ENCODE data around the gene ZNF668. TPM values are rescaled to one million over a fixed set of nuclear protein-coding genes. Genes with fewer than 3 reads are reported as not detected.

ZNF668 gene
- total and polyA plus RNA-seq, 9 donors: 1.3 to 7.4 (median 5.7) TPM

DNA sequence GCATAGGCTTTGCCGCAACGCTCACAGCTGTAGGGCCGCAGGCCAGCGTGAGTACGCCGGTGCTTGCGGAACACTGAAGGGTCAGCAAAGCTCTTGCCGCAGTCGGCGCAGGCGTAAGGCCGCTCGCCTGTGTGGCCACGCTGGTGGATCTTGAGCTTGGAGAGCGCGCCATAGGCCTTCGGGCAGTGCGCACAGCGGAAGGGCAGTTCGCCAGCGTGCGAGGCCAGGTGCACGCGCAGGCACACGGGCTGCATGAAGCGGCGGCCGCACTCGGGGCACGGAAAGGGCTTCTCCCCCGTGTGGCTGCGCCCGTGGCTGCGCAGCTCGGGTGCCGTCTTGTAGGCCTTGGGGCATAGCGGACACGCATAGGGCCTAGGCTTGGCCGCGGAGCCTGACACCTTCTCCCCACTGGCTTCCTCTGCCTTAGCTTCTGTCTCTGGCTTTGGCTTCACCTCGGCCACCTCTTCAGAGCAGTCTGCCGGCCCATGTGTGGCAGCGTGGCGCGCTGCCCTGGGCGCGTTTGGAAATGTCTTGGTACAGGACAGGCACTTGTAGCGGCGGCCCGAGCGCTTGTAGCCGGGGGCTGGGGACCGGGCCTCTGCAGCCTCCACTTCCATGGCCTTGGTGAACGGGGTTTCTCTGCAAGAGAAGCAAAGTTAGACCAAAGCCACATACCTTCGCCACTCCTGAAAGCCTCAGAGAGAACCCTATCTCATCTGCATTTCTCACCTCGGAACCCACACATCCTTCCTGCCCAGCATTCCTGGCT, 10.0 kb downstream of the ZNF668 start:
- intact Hi-C loops (cut with DNase I): no loop called here
- H3K27ac ChIP-seq: no peak overlapping the region
- 94 to 95% (median 94%) methylated on average over 56 of the region's 56 CpGs for WGBS, 3 donors

DNA sequence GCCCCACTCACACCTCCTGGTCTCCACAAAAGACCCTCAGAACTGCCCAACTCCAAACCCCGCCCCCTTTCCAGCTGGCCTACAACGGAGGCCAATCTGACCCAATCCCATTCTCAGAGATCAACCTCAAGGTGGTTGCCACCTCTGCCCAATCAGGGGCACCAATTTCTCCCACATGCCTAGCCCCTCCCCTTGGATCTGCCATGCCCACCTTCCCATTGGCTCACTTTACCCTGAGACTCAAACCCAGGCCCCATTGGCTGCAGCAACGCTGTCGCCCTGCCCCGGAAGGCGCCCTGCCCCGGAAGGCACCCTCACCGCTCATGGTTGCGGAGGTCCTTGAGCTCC, 10.6 kb downstream of the ZNF668 start:
- WGBS, 3 donors: 91 to 95% (median 94%) methylated on average over 9 of the region's 9 CpGs
- H3K4me1 ChIP-seq (ENCODE audit: insufficient read depth): no peaks in the 10 kb centered on the region
- TF ChIP-seq, protein P1, sequence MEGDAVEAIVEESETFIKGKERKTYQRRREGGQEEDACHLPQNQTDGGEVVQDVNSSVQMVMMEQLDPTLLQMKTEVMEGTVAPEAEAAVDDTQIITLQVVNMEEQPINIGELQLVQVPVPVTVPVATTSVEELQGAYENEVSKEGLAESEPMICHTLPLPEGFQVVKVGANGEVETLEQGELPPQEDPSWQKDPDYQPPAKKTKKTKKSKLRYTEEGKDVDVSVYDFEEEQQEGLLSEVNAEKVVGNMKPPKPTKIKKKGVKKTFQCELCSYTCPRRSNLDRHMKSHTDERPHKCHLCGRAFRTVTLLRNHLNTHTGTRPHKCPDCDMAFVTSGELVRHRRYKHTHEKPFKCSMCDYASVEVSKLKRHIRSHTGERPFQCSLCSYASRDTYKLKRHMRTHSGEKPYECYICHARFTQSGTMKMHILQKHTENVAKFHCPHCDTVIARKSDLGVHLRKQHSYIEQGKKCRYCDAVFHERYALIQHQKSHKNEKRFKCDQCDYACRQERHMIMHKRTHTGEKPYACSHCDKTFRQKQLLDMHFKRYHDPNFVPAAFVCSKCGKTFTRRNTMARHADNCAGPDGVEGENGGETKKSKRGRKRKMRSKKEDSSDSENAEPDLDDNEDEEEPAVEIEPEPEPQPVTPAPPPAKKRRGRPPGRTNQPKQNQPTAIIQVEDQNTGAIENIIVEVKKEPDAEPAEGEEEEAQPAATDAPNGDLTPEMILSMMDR (IDR thresholded peaks at IDR 0.05): no peak
- no peak for TF ChIP-seq POLR2A (IDR thresholded peaks at IDR 0.05)
- no peak for TF ChIP-seq EP300 (IDR thresholded peaks at IDR 0.05)
- H3K36me3 ChIP-seq: no peaks in the 10 kb centered on the region
- no peak for DNase-seq
- H3K9me3 ChIP-seq: no peaks in the 10 kb centered on the region
- intact Hi-C loops (cut with DNase I): no loop called here
- no peak overlapping the region for H3K27ac ChIP-seq
- H3K4me3 ChIP-seq: no peak overlapping the region
- H3K27me3 ChIP-seq: no peaks in the 10 kb centered on the region

More for the DNA sequence above, 10.0 kb downstream of the ZNF668 start:
- Histone ChIP-seq H3K27me3 (no peaks in the 10 kb centered on the region), H3K4me3 (no peak overlapping the region), H3K9me3 (no peaks in the 10 kb centered on the region), H3K4me1 (ENCODE audit: insufficient read depth) (no peaks in the 10 kb centered on the region), H3K36me3 (no peaks in the 10 kb centered on the region)
- DNase-seq: no peak
- TF ChIP-seq EP300 (IDR thresholded peaks at IDR 0.05) (no peak), POLR2A (IDR thresholded peaks at IDR 0.05) (no peak)
- TF ChIP-seq, protein P1 (IDR thresholded peaks at IDR 0.05): no peak

DNA sequence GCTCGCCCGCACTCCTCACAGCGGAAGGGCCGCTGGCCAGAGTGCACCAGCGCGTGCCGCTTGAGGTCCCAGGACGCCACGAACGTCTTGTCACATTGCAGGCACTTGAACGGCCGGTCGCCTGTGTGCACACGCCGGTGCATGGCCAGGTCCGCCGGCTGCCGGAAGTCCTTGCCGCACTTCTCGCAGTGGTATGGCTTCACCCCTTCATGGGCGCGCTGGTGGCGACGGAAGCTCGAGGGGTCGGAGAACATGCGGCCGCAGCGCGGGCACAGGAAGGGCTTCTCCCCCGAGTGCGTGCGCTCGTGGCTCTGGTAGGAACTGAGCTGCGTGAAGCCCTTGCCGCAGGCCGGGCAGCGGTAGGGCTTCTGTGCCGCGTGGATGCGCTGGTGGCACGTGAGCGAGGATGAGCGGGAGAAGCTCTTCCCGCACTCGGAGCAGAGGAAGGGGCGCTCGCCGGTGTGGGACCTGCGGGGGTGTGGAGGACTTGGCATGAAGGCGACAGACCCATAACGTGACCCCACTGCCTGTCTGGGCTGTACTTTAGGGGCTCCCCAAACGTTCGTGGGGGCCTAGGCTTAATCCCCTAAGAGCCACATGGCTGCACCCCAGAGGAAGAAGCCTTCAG, 12.1 kb downstream of the ZNF668 start:
- 95 to 97% (median 96%) methylated on average over 54 of the region's 54 CpGs for WGBS, 3 donors
- intact Hi-C loops (cut with DNase I): no loop called here
- no peak overlapping the region for H3K4me3 ChIP-seq
- TF ChIP-seq EP300 (IDR thresholded peaks at IDR 0.05): no peak
- no peak for TF ChIP-seq POLR2A (IDR thresholded peaks at IDR 0.05)
- TF ChIP-seq, protein P1 (IDR thresholded peaks at IDR 0.05): no peak
- DNase-seq: no peak
- H3K4me1 ChIP-seq (ENCODE audit: insufficient read depth): no peaks in the 10 kb centered on the region
- no peaks in the 10 kb centered on the region for H3K27me3 ChIP-seq
- H3K9me3 ChIP-seq: no peaks in the 10 kb centered on the region
- no peak overlapping the region for H3K27ac ChIP-seq
- H3K36me3 ChIP-seq: no peaks in the 10 kb centered on the region

DNA sequence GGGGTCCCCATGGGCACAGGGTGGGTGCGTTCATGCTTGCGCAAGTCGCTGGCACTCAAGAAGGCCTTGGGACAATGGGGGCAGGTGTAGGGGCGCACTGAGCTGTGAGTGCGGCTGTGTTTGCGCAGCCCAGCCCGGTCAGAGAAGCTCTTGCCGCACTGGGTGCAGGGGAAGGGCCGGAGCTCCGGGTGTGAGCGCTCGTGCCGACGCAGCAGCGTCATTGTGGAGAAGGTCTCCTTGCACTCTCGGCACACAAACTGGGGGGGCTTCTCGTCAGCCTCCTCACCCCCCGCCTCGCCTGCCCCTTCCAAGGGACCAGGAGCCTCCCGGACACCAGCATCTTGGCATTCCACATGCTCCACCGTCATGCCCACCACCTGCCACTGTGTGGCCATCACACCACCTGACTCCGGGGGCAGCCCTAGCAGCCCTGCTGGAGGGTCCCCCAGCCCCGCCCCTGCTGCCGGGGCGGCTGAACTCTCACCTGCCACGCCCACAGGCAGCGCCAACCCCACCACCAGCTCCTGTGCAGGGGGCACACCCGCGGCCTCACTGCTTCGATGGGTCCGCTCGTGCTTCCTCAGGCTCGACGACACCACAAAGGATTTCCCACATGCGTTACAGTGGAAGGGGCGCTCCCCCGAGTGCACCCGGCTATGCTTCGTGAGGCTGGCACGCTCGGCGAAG, 12.8 kb downstream of the ZNF668 start:
- WGBS, 3 donors: 90 to 95% (median 92%) methylated on average over 39 to 42 of the region's 42 CpGs
- no peaks in the 10 kb centered on the region for H3K27me3 ChIP-seq
- no peaks in the 10 kb centered on the region for H3K36me3 ChIP-seq
- TF ChIP-seq, protein P1 (IDR thresholded peaks at IDR 0.05): no peak
- no peak for TF ChIP-seq EP300 (IDR thresholded peaks at IDR 0.05)
- TF ChIP-seq POLR2A (IDR thresholded peaks at IDR 0.05): no peak
- H3K4me1 ChIP-seq (ENCODE audit: insufficient read depth): no peaks in the 10 kb centered on the region
- intact Hi-C loops (cut with DNase I): no loop called here
- H3K27ac ChIP-seq: no peak overlapping the region
- DNase-seq: no peak
- no peaks in the 10 kb centered on the region for H3K9me3 ChIP-seq
- H3K4me3 ChIP-seq: no peak overlapping the region

Data from ovary (tissue), 9 donors.